ENCODE measurements around the gene PMPCA. TPM values are rescaled to one million over a fixed set of nuclear protein-coding genes. Genes with fewer than 3 reads are reported as not detected.

PMPCA gene
- total and polyA plus RNA-seq, 2 of the 8 experiments (the other 6 are each of a cell fraction or from before 2014, with no cell fraction given), result 60.0 to 88.2 TPM

GRCh38 chr9:136463578-136463977 is 53.1 kb downstream of the PMPCA start:
- Histone ChIP-seq H4K20me1 (replicated peaks in 1 of 2; ENCODE audit: control insufficient read depth in 1 of 2, insufficient read depth in 2 of 2, low read length in 2 of 2) (peaks cover 12 to 20% of the 10 kb centered on the region in 2 experiments), H3K4me1 (replicated peaks in 1 of 4; ENCODE audit: control insufficient read depth in 3 of 4, insufficient read depth in 4 of 4, low read length in 3 of 4) (no peaks in the 10 kb centered on the region), H3K23me2 (ENCODE audit: low read depth, low read length) (no peaks in the 10 kb centered on the region), H3K14ac (ENCODE audit: insufficient read length) (no peak overlapping the region), H2BK5ac (ENCODE audit: low read depth, low read length) (no peak overlapping the region), H3K27me3 (replicated peaks in 1 of 4; ENCODE audit: control insufficient read depth in 3 of 4, extremely low read depth in 1 of 4, insufficient read depth in 3 of 4, low read length in 3 of 4) (no peaks in the 10 kb centered on the region), H3K36me3 (ENCODE audit: control insufficient read depth in 2 of 4, insufficient read depth in 4 of 4, low read length in 3 of 4) (peaks cover 39 to 85% (median 74%) of the 10 kb centered on the region in 4 experiments), H4K5ac (ENCODE audit: insufficient read length, low read depth, low read length) (no peak overlapping the region), H3K23ac (ENCODE audit: insufficient read length) (no peak overlapping the region), H3K56ac (replicated peaks; ENCODE audit: insufficient read length, low read depth, low read length) (no peak overlapping the region), H4K8ac (ENCODE audit: extremely low read depth, insufficient read depth, low read length) (no peak overlapping the region), H3K4me2 (ENCODE audit: insufficient read depth in 1 of 2, low read depth in 2 of 2, low read length in 2 of 2) (no peak overlapping the region), H2BK20ac (ENCODE audit: low read length) (no peak overlapping the region), H2BK120ac (replicated peaks; ENCODE audit: low read depth, low read length) (no peak overlapping the region), H3K9ac (replicated peaks in 1 of 4; ENCODE audit: extremely low read depth in 1 of 4, low read depth in 3 of 4, low read length in 3 of 4) (no peak overlapping the region), H3K9me3 (ENCODE audit: insufficient read depth in 2 of 2, low read depth in 1 of 2, low read length in 1 of 2) (no peaks in the 10 kb centered on the region), H3K4me3 (ENCODE audit: extremely low read depth in 1 of 4, insufficient read depth in 2 of 4, low read depth in 3 of 4, low read length in 4 of 4) (no peak overlapping the region), H3K79me1 (ENCODE audit: low read depth, low read length) (no peaks in the 10 kb centered on the region; the same call in 1 of the 2 replicates), H3K79me2 (ENCODE audit: control insufficient read depth in 1 of 2, insufficient read depth in 2 of 2, low read length in 2 of 2) (no peaks in the 10 kb centered on the region), H3K18ac (ENCODE audit: extremely low read depth, low read length) (no peak overlapping the region), H2AK5ac (ENCODE audit: low read depth, low read length) (no peak overlapping the region), H2AFZ (ENCODE audit: low read length) (no peak overlapping the region), H3K4ac (replicated peaks; ENCODE audit: insufficient read length, low read depth, low read length) (no peak overlapping the region), H2BK15ac (ENCODE audit: low read length) (no peak overlapping the region), H3K27ac (ENCODE audit: low read depth, low read length) (no peak overlapping the region), H2BK12ac (ENCODE audit: low read depth, low read length) (no peak overlapping the region), H4K91ac (replicated peaks; ENCODE audit: insufficient read length, low read length) (no peak overlapping the region)
- CTCF ChIA-PET (ENCODE audit: partially characterized antibody), result interaction anchor here (0.8 to 1.8 kb wide), 4 partner anchors 7 to 66 kb away, joined by 3 to 8 read pairs (median 4); no protein-coding TSS in a partner anchor
- DNase-seq (ENCODE audit: low read depth in 1 of 2, low spot score in 2 of 2), result no peak
- FAIRE-seq, result no peak
- TF ChIP-seq CEBPB (IDR thresholded peaks at IDR 0.05; ENCODE audit: low read depth, low read length), result no peak
- TF ChIP-seq RAD21 (IDR thresholded peaks at IDR 0.05 in 1 of 2, conservative IDR thresholded peaks at IDR 0.05 in 1 of 2; ENCODE audit: low read depth in 2 of 2, low read length in 2 of 2), result no peak
- no peak for TF ChIP-seq SP2 (IDR thresholded peaks at IDR 0.05; ENCODE audit: low read length)
- no peak for TF ChIP-seq GTF2F1 (IDR thresholded peaks at IDR 0.05; ENCODE audit: borderline replicate concordance, low read depth, low read length)
- no peak for TF ChIP-seq KDM4A (IDR thresholded peaks at IDR 0.05; ENCODE audit: low read depth, low read length, severe bottlenecking)
- TF ChIP-seq RNF2 (IDR thresholded peaks at IDR 0.05; ENCODE audit: borderline replicate concordance, low read depth, low read length, missing control alignments, poor library complexity, severe bottlenecking), result no peak
- no peak for TF ChIP-seq CREB1 (IDR thresholded peaks at IDR 0.05)
- no peak for TF ChIP-seq JUND (IDR thresholded peaks at IDR 0.05; ENCODE audit: low read length)
- TF ChIP-seq BACH1 (IDR thresholded peaks at IDR 0.05; ENCODE audit: low read length), result no peak
- no peak for TF ChIP-seq PHF8 (conservative IDR thresholded peaks at IDR 0.05; ENCODE audit: low read depth, low read length)
- no peak for TF ChIP-seq RFX5 (IDR thresholded peaks at IDR 0.05; ENCODE audit: borderline replicate concordance, low read depth, low read length)
- TF ChIP-seq HDAC2 (IDR thresholded peaks at IDR 0.05; ENCODE audit: borderline replicate concordance in 1 of 2, low read depth in 2 of 2, low read length in 2 of 2), result no peak
- 82% methylated on average over 12 of the region's 14 CpGs; no CpG with 5 or more reads in 1 of the 2 experiments for WGBS, 2 experiments (ENCODE audit: extremely low coverage in 1 of 2, insufficient coverage in 1 of 2, insufficient read length in 1 of 2, insufficient replicate concordance in 2 of 2, low coverage in 1 of 2, low lambda C conversion rate in 2 of 2, missing lambda C conversion rate in 1 of 2)
- POLR2A ChIA-PET (ENCODE audit: partially characterized antibody), result interaction anchor here (1.2 to 1.3 kb wide), 2 partner anchors 12 to 86 kb away, joined by 3 read pairs; no protein-coding TSS in a partner anchor

Data from H1 (cell line).